ENCODE measurements around the gene NPTX1. TPM values are rescaled to one million over a fixed set of nuclear protein-coding genes. Genes with fewer than 3 reads are reported as not detected.
A peak's percentile ranks its signal among the peaks of the same experiment; 100 is the strongest.

The NPTX1 gene
- total RNA-seq, 1 donor from 2014 or later = 0.07 TPM

DNA sequence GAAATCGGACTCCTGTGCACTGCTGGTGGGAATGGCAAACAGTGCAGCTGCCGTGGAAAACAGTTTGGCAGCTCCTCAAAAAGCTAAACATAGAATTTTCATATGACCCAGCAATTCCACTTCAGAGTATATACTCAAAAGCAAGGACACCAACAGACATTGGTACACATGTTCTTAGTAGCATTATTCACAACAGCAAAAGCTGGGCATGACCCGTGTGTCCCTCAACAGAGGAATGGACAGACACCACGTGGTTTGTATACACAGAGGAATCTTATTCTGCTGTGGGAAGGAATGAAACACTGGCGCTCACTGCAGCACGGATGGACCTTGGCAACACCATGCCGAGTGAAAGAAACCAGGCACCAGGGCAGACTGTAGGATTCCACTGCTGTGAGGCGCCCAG is 16.0 kb downstream of the NPTX1 start:
- no peak for DNase-seq (ENCODE audit: low read depth, low spot score)

DNA sequence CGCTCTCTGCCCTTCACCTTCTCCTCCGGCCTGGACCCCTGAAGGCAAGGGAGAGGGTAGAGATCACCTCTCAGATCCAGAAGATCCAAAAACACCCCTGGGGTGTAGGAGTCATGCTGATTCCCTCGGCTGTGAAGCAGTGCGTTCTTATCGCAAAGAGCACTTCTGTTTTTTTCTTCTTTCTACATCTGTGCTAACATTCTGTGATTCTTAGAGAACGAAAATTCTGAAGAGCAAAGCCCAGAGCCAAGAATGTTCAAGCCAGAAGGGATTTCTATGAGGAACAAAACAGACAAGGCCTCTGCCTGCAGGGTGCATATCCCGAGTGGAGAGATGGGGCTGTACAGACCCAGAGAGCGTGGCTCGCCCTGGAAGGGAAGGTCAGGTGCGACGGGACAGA is 17.2 kb downstream of the NPTX1 start:
- no peak for DNase-seq (ENCODE audit: low read depth, low spot score)

DNA sequence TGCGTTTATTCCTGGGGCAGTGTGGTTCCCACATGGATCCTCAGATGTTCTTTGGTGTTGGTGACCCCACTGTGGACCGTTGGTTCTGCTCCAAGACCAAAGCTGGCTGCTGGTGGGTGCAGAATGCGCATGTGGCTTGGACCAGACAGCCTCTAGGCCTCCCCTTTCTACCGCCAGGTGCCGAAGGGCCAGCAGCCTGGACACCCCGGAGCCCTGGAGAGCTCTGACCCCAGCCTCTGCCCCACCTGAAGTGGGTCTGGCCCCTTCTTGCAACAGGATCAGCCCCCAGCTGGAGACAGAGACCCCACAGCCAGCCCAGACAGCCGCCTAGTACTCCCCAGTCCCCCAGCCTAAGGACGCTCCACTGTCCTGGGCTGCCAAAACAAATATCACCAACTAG is 18.4 kb downstream of the NPTX1 start:
- no peak for DNase-seq (ENCODE audit: low read depth, low spot score)

DNA sequence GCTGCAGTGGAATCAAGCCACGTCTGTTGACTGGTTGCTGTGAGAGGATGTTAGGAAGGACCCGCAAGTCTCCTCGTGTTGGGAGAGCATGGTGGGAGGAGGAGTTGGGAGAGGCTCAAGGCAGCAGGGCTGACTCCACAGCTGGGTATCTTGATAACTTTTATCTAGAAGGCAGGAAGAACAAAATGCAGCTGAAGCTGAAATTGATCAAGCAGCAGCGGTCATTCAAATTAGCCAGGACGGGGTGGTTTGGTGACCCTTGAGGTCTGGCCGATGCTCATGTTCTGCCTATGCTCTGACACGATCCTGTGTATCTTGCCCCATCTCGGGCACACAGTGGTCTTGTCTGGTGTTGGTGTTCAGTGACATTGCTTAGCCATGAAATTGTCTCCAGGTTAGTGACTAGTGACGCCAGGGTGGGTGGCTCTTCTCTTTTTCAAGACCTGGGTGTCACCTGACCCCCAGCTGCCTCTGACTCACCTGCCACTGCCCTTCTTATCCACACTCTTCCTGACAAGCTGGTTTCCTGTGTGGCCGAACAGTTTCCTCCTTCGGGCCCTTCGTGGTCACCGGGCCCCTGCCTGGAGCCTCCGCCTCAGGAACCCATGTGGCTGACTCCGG is 19.1 kb downstream of the NPTX1 start:
- DNase-seq (ENCODE audit: low read depth, low spot score) = no peak

DNA sequence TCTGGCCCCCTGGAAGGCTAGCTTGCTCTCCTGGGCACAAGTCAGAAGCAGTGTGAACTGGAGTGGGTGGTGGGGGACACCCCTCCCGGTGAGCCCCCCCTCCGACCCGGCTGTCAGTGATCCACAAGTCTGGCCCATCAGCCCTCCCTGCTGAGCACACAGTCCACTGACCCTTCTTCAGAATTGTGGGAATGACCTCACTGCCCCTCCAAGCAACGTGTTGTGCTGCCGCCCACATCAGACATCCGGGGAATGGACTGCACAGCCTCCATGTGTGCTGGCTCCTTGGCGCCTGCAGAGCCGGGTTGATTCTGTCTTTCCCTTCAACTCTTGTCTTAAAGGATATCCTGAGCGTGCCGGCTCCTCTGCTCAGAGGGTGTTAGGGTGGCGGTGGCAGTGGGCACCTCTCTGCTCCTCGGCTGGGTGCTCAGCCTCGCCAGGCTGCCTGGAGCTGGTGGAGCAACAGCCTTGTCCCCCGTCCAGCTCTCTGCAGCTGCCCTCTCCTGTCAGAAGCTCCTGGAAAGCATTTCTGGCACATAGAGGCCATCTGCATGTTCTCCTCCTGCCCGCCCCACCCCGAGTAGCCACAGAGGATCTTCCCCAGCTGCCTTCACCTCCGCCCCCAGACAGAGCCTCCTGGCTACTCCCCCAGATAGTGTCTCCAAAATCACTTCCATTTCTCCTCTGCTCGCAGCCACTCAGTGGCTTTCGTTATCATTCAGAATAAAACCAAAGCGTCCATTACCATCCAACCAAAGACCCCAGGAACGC is 19.8 kb downstream of the NPTX1 start:
- DNase-seq (ENCODE audit: low read depth, low spot score) = no peak

DNA sequence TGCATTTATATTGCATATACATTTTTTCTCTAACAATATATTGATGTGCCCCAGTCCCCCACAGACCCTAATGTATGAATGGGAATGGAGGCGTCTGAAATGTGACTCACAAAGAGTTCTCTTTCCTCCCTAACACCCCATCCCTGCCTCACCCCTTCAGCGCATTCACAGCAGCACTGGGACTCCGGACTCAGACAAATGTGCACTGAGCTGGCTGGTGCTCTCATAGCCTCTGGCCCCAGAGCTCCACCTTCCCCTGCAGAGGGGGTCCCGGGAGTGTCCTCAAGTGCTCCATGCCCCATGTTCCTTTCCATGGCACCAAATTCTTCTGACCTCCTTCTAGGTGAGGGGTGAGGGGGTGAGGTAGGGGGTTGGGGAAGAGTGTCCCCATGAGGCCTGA is 20.6 kb downstream of the NPTX1 start:
- DNase-seq (ENCODE audit: low read depth, low spot score) = no peak

DNA sequence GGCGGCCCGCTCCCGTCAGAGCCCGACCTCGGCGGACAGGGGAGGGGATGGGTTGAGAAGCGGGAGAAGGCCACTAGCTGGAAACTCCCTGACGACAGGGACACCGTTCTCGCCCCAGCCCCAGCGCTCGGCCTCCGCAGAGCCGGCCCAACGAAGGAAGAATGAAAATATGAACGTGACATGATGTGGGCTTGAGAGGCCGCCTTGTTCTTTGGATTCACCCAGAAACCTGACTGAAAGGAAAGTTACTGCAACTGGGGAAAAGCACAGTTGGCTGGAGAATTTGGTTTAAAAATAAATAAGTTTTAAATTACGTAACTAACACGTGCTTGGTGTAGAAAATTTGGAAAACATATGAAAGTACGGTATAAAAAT is 21.1 kb downstream of the NPTX1 start:
- DNase-seq (ENCODE audit: low read depth, low spot score) = no peak

DNA sequence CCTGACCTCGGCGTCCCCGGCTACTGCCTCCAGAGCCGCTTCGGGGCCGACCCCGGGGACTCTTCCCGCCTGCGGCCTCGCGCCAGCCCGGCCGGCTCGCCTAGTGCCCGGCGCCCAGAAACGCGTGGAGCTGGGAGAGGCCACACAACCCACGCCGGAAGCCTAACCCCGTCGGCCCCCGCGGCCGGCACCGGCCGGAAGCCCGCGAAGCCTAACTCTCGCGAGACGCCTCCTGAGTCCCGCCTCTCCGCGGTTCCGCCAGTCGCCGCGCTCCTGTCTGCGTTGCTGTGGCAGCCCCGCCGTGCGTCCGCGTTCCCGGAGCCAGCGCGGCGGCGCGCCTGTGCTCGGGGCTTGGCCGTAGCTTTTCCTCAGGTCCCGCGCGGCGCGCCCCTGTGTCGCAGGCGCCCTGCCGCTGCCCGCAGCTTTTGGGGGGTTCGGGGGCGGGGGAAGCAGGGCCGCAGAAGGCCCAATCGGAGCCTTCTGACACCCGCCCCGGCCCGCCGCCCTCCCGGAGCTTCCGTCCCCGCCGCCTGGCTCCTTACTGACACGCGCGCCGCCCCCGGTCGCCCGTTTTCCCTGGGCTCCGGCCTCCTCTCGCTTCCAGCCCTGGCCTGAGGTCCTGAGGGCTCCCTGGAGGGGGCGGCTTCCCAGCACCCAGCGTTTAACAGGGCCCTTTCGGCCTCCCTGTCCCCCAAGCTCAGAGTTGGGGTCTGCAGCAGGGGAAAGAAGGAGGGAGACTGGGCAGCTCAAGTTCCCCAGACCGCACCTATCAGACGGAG is 21.7 kb downstream of the NPTX1 start:
- DNase-seq (ENCODE audit: low read depth, low spot score) = peak; percentile 87

DNA sequence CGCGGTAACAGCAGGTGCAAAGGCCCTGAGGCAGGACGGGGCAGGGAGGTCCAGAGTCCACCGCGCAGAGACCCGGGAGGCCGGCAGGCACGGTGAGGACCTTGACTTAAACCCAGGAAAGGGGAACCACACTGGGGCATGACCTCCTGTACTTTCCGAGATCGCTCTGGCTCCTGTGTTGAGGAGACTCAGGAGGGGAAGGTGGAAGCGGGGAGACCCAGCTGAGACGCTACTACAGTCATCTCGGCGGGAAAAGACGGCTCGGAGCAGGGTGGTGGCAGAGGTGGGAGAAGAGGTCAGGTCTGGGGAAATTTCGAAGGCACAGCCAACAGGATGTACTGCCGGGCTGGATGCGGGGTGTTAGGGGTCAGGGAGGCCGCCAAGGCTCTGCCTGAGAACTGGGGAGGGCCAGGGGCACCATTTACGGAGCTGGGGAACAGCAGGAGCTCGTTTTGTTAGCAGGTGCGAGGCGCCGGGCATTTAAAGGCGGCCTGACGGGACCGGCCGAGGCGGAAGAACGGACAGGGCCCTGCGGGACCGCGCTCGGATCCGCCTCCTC is 22.3 kb downstream of the NPTX1 start:
- no peak for DNase-seq (ENCODE audit: low read depth, low spot score)

DNA sequence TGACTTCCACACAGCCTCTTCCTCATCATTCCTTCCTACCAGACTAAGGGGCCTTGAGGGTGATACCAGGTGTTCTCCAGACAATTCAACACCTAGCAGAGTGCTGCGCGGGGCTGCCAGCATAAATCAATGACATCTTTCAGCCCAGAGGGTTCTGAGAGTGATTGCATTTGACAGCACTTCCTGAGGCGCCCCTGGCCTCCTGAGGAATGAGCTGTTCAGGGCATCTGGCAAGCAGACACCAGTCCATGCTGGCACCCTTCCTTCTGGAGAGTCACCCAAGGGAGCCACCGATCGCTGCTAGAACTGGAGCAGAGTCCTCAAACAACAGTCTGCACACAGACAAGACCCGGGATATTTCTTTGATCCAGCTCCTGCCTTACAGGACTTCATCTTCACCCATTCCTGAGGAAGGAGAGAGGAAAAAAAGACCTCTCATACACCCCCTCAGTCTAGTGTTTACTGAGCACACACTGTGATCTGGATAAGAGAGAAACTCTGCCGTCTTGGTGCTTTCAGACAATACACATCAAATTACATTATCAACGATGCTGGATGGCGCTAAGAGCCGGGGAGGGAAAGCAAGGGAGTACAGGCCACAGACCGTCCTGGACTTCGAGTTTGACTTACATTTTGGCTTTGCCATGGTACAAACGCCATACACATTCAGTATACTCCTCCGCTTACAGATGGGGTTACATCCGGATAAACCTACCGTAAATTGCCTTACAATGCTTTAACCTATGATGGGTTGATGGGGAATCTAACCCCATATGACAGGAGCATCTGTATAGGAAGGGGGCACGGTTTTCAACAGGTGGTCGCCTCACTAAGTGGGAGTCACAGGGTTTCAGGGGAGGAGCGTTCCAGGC is 23.0 kb downstream of the NPTX1 start:
- DNase-seq (ENCODE audit: low read depth, low spot score) = no peak

DNA sequence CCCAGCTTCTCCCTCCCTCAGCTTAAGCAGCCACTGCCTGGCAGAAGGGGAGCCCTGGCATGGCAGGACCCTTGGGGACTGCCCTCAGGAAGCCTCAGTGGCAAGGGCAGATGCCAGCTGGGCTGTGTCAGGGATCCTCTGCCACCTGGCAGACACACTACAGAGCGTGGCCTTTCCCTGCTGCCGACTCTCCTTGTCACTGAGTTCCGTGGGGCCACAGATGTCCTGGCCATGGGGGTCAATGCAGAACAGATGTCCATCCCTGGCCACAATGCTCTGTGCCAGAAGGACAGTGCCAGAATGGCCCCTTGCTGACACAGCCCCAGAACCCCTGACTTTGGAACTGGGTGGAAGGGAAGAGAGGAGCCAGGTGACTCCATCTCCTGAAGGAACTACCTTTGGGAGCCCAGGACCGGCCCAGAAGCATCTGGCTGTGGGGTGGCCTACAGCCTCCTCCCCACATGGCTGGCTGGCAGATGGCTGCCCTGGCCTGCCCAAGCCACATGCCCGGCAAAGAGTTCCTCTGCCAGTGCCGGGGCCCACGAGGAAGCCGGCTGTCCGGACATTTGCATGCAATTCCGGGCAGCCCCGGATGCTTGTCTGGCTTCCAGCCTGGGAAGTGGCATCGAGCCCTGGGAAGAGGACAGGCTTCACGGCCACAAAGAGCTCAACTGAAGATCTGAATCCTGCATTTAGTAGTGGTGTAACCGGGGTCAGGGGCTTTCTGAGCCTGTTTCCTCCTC is 24.1 kb downstream of the NPTX1 start:
- no peak for DNase-seq (ENCODE audit: low read depth, low spot score)

DNA sequence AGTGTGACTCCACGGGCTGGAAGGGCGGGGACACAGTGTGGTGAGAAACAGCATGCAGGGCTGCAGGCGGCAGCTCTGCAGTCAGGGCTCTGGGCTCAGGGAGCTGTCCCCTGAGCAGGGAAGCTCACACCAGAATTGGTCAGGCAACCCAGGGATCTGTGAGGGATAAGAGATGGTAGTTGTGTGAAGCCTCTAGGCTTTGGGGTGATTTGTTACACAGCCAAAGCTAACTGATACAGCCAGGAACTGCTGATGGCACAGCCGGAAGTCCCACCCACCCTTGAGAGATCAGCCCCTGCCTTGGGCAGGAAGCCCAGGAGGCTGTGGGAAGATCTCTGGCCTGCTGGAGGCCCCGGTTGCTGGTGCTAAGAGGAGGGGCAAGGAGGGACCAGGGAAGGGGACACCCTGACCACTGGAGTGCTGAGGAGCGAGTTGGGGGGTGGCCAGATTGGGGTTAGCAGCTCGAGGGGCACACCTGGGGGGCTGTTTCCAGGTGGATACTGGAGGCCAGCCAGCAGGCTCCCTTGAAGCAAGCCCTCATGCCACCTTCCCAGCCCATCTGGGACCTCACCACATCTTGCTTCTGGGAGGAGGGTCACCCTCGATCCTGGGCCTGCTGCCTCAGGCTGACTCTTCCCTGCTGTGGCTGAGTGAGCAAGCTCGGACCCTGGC is 25.2 kb downstream of the NPTX1 start:
- no peak for DNase-seq (ENCODE audit: low read depth, low spot score)

DNA sequence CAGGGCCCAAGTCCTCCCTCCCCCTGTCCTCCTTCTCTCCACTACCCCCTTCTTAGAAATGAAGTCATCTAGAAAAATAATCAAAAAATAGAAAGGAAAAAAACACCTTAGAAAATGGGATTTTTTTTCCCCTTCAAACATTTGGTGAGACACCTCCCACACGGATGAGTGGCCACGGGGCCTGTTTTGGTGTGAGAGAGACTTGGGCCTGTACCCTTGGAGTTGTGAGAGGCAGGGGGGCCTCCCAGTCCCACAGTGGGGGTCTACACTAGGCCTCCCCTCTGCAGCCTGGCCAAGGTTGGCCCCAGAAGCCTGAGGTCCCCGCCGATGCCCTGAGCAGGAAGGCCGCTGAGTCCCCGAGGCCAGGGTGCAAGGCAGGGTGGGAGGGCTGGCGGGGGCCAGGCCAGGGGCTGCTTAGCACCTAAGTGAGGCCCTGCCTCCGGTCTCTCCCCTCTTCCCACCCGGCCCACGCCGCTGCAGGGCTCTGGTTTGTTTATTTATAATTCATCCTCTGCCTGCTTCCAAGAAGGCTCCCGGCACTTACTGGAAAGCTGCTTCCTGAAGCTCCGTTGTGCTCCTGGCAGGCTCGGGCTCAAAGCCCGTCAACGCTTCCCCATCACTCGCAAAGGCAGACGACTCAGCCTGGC is 26.4 kb downstream of the NPTX1 start:
- no peak for DNase-seq (ENCODE audit: low read depth, low spot score)

DNA sequence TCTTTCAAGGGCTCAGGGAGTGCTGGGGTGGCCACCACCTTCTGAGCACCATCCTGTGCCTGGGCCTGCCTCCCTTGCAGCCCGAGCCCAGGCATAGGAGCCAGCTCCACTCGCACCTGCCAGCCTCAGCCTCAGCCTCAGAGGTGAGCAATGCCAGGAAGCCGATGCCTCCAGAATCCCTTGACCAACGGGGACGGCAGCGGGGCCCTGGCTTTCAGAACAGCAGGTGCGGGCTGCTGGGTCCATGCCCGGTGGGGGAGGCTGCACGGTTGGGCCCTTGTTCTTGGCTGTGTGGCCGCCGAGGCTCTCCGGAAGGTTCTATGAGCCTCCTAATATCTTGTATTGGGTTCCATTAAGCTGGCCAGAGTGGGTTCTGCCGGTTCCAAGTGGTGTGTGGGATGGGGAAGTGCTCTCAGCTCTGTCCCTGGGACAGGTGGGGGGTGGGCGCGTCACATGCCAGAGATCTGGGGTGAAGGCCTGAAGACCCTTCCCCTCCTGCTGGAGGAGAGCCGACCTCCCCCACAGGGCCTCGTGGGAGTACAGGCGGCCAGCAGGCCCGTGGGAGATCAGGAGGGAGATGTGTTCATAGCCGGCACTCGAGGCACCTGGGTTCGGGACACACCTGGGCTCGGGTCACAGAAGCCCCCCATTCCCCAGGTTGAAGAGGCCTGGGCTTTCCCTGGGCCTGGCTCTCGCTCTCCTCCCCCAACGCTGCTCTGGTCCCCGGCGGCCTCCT is 27.0 kb downstream of the NPTX1 start:
- no peak for DNase-seq (ENCODE audit: low read depth, low spot score)

DNA sequence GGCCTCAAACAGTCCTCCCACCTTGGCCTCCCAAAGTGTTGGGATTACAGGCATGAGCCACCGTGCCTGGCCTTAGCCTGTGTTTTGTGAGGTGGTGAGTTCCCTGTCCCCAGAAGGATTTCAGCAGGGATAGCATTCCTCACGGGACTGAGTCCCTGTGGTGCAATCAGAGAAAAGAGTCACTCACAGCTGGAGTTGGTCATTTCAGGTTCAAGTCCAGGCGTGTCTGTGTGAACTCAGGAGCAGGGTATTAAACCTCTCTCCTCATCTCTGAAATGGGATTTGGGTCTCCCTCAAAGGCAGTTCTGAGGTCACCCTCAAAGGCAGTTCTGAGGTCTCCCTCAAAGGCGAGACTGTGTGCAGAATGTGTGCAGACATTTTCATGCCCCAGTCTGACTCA is 28.6 kb downstream of the NPTX1 start:
- no peak for DNase-seq (ENCODE audit: low read depth, low spot score)

DNA sequence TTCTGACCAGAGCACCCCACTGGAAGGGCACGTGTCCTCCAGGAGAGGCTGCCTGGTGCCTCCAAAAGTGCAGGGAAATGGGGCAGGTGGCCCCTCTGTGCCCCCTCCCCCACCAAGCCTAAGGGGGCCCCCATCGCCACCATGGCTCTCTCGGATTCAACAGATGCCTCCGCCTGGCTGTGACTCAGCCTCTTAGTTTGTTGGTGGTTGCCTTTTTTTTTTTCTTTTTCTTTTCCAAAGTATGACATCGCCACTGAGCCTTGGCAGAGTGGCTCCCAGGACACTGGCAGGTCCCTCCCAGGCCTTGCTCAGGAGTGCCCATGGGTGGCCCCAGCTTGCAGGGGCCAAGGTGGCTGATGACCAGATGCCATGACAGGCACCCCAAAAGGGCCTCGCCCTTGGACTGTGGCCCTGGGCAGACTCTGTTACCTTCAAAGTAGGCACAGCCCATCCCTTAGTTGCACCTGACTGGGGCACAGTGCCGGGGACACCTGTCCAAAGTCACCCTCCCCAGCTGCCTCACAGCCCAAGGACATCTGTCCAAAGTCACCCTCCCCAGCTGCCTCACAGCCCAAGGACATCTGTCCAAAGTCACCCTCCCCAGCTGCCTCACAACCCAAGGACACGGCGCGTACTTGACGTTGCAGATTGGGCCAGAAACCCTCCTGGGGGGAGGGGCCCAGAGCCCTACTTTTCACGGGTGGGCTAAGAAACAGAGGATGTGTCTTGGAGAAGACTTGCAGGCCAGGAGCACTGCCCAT is 29.6 kb downstream of the NPTX1 start:
- DNase-seq (ENCODE audit: low read depth, low spot score) = no peak

DNA sequence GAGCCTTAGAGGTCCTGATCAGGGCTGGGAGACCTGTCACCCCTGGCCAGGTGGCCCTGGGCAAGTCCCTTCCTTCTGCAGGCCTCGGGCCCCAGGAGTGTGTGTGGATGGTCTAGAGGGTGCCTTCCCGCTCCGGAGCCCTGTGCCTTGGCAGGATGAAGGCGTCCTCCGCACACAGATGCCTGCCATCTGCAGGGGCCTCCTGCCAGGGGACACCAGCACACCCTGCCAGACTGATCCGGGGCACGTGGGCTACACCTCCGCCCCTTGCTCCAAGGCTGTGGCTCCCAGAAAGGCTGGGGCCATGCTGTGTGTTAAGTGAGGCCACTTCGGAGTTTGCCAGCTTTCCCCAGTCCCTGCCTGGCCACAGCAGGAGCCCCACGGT is 30.7 kb downstream of the NPTX1 start:
- DNase-seq (ENCODE audit: low read depth, low spot score) = no peak

Measured in pulmonary artery endothelial cell (primary cell).